GM19035 (cell line): ENCODE measurements around the gene MTCH1.

Source experiments
- ATAC-seq: cut with Tn5 transposase; IDR thresholded peaks from one replicate; pipeline ENCODE4 v1.9.1; 2021; ENCODE audit not compliant: unreplicated experiment

MTCH1 gene

DNA sequence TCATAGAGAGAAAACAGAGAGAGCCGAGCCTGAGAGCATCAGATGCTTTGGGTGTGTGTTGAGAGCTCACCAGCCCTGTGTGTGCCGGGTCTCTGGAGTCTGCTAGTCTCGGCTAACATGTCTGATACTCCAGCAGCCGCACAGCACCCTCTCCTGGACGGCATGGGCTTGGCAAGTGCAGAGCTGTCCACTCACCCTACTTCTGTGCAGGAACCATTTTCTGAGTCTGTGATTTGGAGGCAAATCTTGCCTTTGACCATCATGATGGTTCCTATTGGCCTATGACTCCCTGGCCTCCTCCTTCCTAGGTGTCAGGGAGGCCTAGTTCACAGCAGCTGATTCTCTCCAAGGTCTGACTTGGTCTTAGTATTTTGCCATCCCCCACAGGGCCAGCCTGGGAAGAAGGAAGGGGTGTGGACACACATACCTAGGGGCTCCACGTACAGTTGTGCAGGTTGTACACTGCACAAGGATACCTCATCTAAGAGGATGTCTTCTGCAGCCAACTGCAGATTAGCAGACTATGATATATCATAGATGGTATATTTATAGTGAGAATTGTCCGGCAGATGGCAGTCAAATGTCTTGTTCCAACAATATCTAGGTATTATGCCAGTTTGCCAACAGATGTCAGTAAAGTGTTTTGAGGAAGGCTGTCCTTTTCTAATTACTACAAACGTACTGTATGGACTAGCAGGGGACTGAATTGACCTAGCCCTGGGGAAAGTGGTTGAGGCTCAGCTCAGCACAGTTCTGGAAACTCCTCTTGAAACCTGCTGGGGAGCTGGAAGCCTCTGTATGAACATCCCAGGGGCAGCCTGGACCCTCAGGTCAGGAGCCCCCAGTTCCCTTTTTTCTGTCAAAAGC lies 32.4 kb upstream of the MTCH1 start:
- ATAC-seq, result peak; percentile 89

DNA sequence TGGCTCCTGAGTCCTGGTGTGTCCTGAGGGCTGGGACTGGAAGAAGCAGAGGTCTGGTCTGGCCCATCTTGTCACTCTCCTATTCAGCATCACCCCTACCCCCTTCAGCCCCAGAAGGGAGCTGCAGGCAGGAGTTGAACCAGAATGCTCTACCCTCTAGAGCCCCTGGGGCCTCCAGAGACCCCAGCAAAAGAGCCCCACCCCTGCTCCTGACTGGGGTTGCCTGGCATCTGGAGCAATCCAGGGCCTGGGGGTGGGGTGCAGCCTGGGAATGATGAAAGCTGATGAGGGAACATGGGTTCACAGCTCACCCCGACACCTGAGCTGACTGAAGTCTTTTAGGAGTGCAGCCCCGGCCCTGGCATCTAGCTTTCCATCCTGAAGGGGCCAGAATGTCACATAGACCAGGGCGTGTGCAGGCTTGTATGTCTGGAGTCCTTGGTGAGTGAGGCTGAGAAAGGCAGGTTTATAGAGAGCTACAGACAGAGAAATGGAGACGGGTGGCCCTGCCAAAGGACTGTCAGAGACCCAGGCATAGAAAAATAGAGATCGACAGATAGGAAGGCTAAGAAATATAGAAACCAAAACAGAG lies 31.7 kb upstream of the MTCH1 start:
- ATAC-seq, result no peak

DNA sequence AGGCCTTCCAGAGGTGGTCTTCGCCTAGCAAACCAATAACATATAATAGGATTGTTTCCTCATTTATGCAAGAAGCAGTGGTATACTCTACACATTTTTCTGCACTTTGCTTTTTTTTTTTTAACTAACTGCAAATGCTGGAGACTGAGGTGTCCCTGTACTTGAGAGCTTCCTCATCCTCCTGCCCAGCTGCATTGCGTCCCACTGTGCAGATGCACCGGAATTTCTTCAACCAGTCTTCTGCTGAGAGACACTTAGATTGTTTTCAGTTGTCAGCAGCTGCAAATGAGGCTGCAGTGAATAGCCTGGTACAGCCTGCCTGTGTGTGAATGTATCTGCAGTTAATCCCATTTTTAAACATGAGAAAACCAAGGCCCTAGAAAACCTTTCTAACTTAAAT lies 31.0 kb upstream of the MTCH1 start:
- no peak for ATAC-seq

DNA sequence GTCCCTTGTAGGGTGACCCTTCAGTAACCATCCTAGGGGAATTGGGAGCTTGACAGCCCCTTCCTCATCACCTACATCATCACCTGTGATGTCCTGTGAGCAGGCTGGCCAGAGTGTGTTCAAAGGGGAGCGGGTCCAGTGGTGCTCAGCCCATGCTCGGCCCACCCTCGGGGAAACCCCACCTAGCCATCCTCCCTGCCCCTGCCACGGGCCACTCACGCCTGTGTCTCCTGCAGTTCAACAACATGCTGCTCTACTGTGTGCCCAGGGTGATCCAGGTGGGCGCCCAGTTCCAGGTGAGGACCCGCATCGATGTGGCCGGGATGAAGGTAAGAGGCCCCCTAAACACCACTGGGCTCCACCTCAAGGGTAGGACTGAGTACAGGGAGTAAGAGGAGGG lies 29.5 kb upstream of the MTCH1 start:
- no peak for ATAC-seq

DNA sequence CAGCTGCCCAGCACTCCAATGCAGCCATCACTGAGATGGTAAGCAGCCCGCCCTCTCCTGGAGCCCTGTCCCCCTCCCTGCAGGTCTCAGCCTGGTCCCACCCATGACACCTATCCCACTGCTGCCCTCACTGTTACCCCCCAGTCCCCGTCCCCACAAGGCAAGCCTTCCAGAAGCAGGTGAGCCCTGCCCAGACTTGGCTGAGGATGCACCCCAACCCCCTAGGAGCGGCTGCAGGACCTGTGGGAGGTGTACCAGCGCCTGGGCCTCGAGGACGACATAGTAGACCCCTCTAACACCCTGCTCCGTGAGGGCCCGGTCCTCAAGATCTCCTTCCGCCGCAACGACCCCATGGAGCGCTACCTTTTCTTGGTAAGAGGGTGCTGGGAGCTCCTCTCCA lies 28.7 kb upstream of the MTCH1 start:
- no peak for ATAC-seq

DNA sequence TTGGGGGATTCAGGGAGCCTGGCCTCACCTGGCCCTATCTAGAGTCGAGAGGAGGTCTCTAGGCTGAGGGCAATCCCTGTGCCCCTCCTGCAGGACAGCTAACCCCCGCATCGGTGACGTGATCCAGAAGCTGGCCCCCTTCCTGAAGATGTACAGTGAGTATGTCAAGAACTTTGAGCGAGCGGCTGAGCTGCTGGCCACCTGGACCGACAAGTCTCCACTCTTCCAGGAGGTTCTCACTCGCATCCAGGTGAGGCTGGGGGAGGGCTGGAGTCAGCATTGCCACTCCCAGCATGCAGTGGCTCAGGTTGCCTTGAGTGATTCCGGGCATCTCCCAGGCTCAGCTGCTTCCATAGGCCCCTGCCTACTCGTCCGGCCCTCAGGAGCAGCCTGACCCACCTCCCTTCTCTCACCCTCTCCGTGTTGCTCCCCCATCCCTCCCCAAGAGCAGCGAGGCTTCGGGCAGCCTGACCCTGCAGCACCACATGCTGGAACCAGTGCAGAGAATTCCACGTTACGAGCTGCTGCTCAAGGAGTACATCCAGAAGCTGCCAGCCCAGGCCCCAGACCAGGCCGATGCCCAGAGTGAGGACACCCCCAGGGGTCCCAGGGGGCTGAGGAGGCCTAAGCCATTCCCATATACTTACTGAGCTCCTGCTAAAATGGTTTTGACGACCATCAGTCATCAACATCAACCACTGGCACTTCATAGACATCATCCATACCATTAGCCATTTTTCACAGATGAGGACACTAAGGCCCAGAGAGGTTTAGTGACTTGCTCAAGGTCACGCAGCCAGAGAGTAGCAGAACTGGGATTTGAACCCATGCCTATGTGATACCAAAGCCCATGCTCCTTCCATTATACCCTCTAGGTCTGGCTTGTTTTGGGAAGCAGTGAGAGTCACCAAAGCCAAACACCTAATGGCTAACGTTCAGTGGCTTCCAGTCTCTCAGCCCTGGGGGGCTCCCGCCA lies 27.8 kb upstream of the MTCH1 start:
- no peak for ATAC-seq

DNA sequence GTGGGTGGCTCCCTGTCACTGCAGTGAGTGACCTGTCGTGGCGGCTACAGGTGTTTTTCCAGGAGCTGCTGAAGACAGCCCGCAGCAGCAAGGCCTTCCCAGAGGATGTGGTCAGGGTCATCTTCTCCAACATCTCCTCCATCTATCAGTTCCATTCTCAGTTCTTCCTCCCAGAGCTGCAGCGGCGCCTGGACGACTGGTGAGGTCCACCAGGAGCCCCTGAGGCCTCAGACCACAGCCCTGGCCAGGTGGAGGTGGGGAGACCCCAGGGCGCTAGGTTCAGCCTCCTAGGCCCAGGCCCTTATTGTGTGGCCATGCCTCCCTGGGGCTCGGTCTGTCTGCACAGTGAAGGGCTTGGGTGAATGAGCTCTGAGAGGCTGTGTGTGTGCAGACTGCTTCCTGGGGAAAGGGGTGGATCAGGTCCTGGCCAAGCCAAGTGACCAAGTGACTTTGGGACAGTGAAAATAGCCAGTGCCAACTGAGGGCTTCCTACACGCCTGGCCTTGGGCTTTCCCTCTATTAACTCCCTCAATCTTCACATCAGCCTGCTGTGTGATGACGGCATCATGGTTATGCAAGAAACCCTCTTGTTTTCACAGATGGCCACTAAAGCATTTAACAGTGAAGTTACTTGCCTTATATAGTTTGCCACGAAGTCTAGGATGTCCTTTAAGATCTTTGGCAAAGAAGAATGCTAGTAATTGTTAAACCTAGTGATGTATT lies 25.8 kb upstream of the MTCH1 start:
- no peak for ATAC-seq

DNA sequence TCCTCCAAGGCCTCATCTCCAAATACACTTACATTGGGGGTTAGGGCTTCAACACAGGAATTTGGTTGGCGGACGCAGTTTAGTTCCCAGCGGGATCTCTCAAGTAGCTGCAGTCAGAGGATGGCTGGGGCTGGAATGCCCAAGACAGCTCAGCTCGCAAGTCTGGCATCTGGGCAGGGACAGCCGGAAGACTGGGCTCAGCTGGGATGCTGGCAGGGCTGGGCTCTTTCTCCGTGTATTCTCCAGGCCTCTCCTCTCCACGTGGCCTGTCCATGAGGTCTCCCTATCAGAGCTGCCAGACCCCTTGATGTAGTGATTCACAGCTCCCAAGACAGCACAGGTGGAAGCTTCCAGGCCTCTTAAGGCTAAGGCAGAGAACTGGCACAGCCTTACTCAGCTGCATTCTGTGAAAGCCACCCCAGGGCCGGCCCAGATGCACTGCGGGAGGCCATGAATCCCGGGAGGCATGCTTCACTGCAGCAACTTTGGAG lies 24.5 kb upstream of the MTCH1 start:
- ATAC-seq, result no peak

DNA sequence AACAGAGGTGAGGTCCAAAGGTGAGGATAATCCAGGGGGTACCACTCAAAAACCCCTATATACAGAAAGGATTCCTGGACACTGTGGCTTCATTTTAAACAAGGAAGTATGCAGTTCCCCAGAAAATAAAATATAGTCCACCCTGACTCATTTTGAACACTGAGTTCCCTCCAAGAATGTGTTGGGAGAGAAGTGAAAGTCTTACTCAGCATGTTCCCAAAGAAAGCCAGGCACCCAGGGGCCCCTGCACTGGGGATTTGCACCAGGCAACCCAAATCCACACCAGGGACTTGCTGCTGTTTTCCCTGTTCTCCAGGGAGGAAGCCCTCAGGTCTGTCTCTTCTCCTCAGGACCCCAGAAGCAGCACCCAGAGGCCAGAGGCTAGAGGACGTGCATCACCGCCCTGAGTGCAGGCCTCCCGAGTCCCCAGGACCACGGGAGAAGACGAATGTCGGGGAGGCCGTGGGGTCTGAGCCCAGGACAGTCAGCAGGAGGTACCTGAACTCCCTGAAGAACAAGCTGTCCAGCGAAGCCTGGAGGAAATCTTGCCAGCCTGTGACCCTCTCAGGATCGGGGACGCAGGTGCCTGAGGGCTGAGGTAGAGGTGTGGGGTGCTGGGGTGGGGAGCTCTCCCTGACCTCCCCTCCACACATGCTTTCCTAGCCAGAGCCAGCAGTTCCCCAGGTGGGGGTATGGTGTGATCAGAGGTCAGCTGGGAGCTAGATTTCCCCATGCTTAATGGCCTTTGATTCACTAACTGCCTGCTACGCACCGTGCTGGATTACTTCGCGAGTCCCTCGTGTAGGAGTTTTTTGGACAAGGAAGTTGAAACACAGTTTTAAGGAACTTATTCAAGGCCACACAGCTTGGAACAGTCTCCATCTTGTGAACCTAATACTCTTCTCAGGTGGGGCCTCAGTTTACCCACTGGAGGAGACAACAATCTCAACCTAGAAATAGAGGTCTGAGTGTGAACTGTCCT lies 22.8 kb upstream of the MTCH1 start:
- ATAC-seq, result no peak

DNA sequence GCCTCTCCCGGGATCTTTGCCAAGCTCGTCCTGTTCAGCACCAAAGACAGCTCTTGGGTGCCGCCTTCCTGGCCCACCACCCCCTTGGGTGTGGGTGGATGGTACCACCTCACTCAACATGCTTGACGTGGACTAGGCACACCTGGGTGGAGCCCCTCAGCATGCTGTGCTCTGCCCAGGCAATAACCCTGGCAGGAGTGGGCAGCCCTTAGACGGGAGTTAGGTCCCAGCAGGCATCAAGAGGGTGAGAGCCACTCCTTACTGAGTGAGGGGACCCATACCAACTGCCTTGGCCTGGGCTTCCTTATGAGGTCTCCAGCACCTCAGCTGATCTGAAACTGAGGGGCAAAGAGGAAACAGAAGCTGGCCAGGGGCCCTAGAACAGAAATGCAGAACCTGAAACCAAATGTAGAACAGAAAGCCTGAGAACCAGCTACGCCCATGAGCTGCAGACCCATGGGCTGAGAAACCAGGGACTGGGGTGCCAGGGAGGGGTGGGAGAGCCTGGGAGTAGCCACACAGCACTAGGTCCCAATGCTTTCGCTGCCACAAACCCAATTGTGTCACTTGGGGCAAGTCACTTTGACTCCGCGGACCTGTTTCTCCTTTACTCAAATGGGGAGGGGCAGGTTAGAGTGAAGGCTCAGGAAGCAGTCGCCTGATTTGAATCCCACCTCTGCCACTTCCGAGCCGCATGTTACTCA lies 21.5 kb upstream of the MTCH1 start:
- no peak for ATAC-seq

DNA sequence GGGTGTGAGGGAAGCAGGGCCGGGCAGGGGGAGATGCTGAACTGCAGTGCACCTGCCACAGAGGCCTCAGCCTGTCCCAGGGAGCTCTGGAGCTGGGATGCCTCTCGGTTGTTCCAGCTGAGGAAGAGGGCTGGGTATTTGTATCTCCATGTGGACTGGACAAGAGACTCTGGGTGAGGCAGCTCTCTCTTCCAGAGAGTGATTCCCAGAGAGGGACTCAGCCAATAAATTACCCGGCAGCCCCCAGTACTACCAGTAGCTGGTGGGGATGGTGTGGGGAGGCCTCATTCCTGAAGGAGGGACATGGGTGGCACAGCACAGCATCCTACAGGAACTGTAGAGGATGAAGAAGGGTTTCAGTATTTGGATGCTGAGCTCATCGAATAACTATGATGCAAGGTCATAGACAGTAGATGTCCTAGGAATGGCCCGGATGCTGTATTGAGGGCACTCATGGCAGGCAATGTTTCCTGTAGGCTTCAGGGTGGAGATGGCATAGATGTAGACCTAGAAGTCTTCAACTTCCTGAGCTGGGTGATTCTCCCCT lies 20.9 kb upstream of the MTCH1 start:
- ATAC-seq, result no peak

DNA sequence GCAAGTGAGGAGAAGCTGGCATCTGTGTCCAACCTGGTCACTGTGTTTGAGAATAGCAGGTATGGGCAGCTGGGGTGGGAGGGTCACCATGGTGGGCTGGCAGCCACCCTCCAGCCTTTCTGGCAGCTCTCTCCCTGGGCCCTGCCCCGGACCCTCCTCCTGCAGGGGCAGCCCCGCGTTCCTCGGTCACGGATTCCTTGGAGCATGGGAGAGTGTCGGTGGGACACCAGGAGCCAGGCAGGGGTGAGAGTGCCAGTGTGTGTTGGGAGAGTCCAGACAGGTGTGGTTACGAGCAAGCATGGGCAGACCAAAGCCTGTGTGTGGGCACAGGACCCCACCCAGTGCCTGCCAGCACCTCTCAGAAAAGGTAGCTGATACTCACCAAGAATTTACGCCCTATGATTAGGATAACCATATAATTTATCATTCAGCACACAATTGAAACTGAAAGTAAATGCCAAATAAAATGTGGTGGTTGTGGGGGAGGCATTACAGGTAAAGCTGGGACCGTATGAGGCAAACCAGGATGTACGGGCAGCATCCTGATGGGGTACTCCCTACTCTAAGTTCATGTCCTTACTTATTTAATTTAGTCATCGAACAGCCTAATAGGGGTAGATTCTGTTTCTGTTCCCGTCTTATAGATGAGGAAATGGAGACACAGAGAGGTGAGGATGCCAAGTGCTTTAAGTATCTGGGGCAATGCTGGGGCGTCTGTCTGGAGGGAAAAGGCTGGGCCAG lies 20.0 kb upstream of the MTCH1 start:
- peak; percentile 7 for ATAC-seq

DNA sequence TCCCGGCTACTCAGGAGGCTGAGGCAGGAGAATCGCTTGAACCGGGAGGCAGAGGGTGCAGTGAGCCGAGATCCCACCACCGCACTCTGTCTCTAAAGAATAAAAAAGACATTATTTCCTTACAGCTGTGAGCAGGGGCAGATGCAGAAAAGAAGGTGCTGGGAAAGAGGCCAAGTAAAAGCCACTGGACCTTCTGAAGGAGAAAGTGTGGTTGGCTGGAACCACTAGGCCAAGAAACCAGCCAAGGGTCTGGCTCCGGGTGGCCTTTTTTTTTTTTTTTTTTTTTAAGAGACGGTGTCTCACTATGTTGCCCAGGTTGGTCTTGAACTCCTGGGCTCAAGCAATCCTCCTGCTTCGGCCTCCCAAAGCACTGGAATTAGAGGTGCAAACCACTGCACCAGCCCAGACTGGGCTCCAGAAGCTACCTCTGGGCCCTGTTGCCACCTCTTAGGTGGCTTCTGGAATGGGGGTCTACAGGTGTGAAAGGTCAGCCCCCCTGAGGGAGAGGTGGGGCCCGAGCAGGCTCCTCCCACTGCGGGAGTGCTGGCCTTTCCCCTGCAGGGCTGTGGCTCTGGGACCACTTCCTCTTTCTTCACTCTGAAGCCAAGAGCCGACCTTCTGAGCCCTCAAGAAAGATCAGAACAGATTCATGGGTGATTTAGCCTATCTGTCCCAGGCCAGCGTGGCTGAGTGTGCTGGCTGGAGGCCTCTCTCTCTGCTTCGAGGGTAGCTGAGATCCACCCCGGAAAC lies 19.2 kb upstream of the MTCH1 start, which contains the start of gene FGD2:
Gene FGD2, plus strand, starts transcription at position 595 of the 750 bp plus-strand sequence. CDS start 163 bp downstream, outside the sequence.
- peak; percentile 65 for ATAC-seq

DNA sequence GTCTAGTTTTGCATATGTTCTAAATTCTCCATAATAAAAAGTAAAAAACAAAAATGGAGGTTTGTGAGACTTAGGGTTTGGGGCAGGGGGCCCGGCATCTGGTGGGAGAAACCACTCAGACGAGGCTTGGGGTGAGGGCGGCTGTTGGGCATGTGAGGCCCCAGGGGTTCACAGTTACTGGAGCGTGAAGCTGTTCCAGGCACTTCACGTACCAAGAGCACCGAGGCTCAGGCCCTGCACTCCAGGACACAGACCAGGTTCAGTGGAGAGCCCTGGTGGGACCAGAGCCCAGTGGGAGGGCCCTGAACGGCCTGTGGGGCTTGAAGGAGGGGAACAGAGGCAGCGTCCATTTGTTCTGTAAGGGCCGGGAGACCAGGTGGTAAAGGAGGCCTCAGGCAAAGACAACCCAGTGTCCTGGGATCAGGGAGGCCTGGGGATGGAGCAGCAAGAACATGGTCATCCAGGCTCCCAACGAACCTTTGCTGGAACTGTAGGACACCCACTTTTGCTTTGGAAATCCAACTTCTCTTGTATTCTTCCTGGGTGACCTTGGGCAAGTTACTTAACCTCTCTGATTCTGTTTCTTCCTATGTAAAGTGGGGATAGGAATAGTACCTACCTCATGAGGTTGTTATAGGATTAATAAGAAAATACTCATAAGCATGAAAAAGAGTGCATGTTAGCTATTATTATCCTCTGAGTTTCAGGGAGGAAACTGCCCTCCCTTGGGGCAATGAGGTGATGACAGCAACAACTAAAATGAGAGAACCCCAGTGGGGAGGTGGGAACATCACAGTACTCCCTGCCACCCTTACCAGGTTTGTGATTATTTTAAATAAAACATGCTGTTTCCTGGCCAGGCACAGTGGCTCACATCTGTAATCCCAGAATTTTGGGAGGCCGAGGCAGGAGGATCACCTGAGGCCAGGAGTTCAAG lies 18.3 kb upstream of the MTCH1 start:
- ATAC-seq, result no peak

DNA sequence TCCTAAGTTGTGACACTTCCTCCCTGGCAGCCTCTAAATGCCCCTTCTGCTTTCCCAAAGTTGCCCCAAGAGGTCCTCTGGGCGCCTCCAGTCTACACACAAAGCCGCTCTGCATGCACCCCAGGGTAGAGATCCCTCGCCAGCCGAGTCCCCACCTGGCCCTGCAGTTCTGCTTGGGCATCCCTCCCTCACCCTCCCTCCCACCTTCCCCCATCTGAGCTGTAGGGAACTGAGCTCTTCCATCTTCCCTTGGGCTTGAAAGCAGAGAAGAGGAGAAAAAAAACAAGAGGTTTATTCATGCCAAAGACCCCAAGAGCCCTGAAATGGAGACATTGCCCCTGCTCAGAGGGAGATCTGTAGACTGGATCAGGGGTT lies 13.7 kb upstream of the MTCH1 start:
- ATAC-seq, result no peak
